ENCODE data around the gene PNPLA3.
A peak's percentile ranks its signal among the peaks of the same experiment; 100 is the strongest.

PNPLA3 gene

GRCh38 chr22:43945632-43946383, 22.2 kb downstream of the PNPLA3 start:
- DNase-seq (ENCODE audit: extremely low spot score) = peak; percentile 85
- ChIA-PET POLR2A (interaction anchor here (0.5 kb wide), 1 partner anchor 12 kb away, joined by 3 read pairs; no protein-coding TSS in a partner anchor), CTCF (interaction anchor here (0.7 to 3.2 kb wide), 27 partner anchors 9 to 738 kb away, joined by 3 to 38 read pairs (median 4); partner anchors contain the start of gene SAMM50)
- TF ChIP-seq CTCF (IDR thresholded peaks at IDR 0.05; ENCODE audit: control extremely low read depth, extremely low read depth, low read depth, missing control alignments) = peak; percentile 90

- no peak for TF ChIP-seq CTCF (IDR thresholded peaks at IDR 0.05; ENCODE audit: control extremely low read depth, extremely low read depth, low read depth, missing control alignments)
- POLR2A ChIA-PET = interaction anchor here (0.5 kb wide), 1 partner anchor 13 kb away, joined by 3 read pairs; no protein-coding TSS in a partner anchor
- DNase-seq (ENCODE audit: extremely low spot score) = no peak
- CTCF ChIA-PET = interaction anchor here (0.7 to 3.2 kb wide), 23 partner anchors 8 to 358 kb away, joined by 3 to 38 read pairs (median 4); partner anchors contain the start of gene SAMM50
Measured at GRCh38 chr22:43946384-43946667, 22.7 kb downstream of the PNPLA3 start.

- no peak for TF ChIP-seq CTCF (IDR thresholded peaks at IDR 0.05; ENCODE audit: control extremely low read depth, extremely low read depth, low read depth, missing control alignments)
- CTCF ChIA-PET = interaction anchor here (0.9 kb wide), 1 partner anchor 51 kb away, joined by 3 read pairs; no protein-coding TSS in a partner anchor
- DNase-seq (ENCODE audit: extremely low spot score) = no peak
- POLR2A ChIA-PET = interaction anchor here (0.6 kb wide), 1 partner anchor 1694 kb away, joined by 6 read pairs; no protein-coding TSS in a partner anchor
Measured at GRCh38 chr22:43948836-43949406, 25.3 kb downstream of the PNPLA3 start.

DNA sequence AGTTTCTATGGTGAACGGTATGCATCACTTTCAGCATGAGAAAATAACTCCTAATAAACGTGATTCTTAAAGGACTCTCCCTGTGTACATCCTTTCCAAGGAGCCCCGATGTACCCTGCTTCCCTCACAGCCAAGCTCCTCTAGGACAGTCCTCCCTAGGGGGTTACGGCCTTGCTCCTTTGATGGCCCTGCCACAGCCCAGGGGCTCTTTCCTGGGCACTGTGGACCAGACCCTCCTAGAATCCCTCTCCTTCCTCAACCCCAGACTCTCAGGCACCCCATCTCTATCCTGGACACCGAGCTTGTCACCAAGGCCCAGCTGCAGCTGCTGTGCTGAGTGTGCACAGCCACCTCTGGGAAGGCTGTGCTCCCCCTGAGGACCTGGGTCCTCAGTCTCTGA, 27.8 kb downstream of the PNPLA3 start:
- POLR2A ChIA-PET = no interaction called here
- no peak for TF ChIP-seq CTCF (IDR thresholded peaks at IDR 0.05; ENCODE audit: control extremely low read depth, extremely low read depth, low read depth, missing control alignments)
- DNase-seq (ENCODE audit: extremely low spot score) = no peak
- CTCF ChIA-PET = interaction anchor here (0.8 to 2.3 kb wide), 3 partner anchors 9 to 68 kb away, joined by 3 to 8 read pairs (median 4); no protein-coding TSS in a partner anchor

DNA sequence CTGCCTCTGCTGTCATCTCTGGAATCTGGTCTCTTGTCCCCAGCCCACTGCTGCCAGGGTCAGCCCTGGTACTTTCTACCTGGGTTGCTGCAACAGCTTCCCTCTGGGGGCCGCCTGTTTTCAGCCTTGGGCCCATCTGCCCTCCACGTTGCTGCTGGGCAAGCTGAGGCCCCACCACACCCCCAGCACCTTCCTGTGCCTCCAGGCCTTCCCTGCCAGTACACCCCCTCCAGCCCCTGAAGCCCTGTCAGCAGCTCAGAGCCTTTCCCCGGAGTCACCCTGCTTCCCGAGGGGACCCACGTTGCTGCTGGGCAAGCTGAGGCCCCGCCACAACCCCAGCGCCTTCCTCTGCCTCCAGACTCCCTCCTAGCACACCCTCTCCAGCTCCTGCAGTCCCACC, 28.4 kb downstream of the PNPLA3 start:
- ChIA-PET POLR2A (no interaction called here), CTCF (interaction anchor here (0.8 to 2.3 kb wide), 3 partner anchors 9 to 69 kb away, joined by 3 to 8 read pairs (median 4); no protein-coding TSS in a partner anchor)
- DNase-seq (ENCODE audit: extremely low spot score) = no peak
- TF ChIP-seq CTCF (IDR thresholded peaks at IDR 0.05; ENCODE audit: control extremely low read depth, extremely low read depth, low read depth, missing control alignments) = no peak

DNA sequence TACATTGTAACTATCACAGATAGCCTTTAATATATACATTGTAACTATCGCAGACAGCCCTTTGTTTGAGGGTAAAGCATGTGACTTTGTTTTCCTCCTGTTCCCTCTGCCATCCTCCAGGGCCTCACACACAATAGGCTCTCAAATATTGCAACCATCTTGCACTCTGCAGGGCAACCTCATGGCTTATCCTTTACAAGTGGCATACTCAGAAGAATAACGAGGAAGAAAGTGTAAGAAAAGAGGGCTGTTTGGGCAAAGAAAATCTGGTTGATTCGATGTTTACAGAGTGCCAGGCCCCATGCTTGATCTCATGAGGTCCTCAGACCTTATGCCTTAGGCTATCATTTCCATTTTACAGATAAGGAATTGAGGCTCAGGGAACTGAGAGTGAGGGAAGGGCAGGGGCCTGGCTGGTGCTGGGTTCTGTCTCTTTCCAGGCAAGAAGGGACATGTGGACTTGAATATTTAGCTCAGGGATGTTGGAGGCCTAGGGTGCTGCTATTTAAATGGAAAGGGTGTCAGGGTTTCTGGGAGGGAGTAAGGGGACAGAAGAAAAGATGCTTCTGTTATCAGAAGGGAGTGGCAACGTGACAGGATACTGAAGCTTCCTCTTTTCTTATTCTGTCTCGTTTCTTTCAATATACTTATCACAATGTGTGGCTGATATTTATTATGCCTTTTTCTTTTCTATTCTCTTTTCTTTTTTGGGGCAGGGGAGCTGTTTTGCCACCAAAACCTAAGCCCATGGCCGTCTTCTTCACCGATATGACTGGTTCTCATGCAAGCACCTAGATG, 30.6 kb downstream of the PNPLA3 start:
- TF ChIP-seq CTCF (IDR thresholded peaks at IDR 0.05; ENCODE audit: control extremely low read depth, extremely low read depth, low read depth, missing control alignments) = no peak
- no peak for DNase-seq (ENCODE audit: extremely low spot score)
- POLR2A ChIA-PET = interaction anchor here (0.6 to 1.5 kb wide), 3 partner anchors 36 to 1872 kb away, joined by 3 to 4 read pairs (median 3); partner anchors contain the start of gene PARVB
- CTCF ChIA-PET = interaction anchor here (0.8 to 2.1 kb wide), 4 partner anchors 8 to 670 kb away, joined by 3 to 28 read pairs (median 7); no protein-coding TSS in a partner anchor
